Measurements from ENCODE around the gene CASK. TPM values are rescaled to one million over a fixed set of nuclear protein-coding genes. Genes with fewer than 3 reads are reported as not detected.

The CASK gene
- total RNA-seq, 1 donor from 2014 or later: 13.4 TPM

DNA sequence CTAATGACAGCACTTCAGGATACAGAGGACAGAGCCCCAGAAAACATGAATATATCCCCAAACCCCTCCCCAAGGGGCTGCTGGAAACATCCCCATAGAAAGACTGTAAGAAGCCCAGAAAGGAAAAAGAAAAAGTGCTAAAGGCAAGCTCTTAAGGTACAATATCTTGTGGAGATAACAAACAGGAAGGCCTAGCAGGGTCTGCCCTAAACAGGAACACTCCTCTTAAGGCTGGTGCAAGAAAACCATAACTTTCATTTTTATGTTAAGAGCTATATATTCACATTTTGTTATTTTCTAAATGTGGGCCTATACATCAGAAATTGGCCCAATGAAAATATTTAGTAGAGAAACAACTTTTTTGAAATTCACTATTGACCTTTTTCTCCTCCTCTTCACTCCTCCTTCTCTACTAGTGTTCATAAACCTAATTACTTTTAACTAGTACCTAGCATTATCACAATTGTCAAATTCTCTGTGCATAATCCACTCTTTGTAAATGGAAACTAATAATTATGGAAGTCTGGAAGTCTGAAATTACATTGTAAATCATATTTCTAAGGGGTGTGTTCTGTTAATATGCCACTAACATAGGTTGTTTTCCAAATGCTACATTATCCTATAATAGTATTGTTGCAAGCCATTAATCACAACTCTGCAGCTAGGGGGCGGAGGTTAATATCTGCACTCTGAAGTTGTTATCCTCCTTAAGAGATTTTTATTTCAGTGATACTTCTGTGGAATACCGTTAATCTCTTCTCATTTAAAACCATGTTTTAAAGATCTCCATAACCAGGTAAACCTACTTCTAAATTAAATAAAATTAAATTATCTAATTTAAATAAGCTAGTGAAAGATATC lies 59.8 kb downstream of the CASK start:
- no peaks in the 10 kb centered on the region for H3K9me3 ChIP-seq (replicated peaks)
- intact Hi-C loops (cut with micrococcal nuclease): no loop called here
- H3K27ac ChIP-seq (replicated peaks): no peak overlapping the region
- H3K27me3 ChIP-seq (ENCODE audit: low read depth): no peaks in the 10 kb centered on the region
- no peak overlapping the region for H3K4me3 ChIP-seq
- TF ChIP-seq, protein P1, sequence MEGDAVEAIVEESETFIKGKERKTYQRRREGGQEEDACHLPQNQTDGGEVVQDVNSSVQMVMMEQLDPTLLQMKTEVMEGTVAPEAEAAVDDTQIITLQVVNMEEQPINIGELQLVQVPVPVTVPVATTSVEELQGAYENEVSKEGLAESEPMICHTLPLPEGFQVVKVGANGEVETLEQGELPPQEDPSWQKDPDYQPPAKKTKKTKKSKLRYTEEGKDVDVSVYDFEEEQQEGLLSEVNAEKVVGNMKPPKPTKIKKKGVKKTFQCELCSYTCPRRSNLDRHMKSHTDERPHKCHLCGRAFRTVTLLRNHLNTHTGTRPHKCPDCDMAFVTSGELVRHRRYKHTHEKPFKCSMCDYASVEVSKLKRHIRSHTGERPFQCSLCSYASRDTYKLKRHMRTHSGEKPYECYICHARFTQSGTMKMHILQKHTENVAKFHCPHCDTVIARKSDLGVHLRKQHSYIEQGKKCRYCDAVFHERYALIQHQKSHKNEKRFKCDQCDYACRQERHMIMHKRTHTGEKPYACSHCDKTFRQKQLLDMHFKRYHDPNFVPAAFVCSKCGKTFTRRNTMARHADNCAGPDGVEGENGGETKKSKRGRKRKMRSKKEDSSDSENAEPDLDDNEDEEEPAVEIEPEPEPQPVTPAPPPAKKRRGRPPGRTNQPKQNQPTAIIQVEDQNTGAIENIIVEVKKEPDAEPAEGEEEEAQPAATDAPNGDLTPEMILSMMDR (IDR thresholded peaks at IDR 0.05; ENCODE audit: borderline replicate concordance): no peak
- H3K36me3 ChIP-seq: no peaks in the 10 kb centered on the region
- H3K4me1 ChIP-seq: no peaks in the 10 kb centered on the region
- DNase-seq: no peak

DNA sequence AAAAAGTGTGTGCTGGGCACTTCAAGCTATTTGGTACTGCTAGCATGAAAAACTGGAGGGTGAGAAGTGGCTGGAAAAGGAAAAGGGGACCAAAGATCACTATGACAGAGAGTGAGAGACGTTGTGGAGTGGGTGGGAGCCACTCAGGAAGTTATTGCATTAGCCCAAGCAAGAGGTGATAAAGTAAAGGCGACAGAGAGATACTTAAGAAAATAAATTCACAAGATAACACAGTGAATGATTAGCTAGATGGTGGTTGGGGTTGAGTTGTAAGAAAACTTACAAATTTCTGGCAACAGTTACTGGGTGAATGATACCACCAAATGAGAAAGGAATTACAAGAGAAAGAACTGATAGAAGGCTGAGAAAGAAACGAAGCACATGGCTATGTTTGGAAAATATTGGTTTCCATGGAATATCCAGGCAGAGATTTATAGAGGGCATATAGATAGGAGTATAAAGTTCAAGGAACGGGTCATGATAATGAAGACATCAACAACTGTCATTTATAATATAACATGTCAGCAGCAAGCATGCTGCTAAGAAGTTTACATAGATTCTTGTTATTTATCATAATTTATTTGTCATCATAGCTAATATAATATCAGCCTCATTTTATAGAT lies 60.7 kb downstream of the CASK start:
- Histone ChIP-seq H3K36me3 (no peaks in the 10 kb centered on the region), H3K9me3 (replicated peaks) (no peaks in the 10 kb centered on the region), H3K4me3 (no peak overlapping the region), H3K27me3 (ENCODE audit: low read depth) (no peaks in the 10 kb centered on the region), H3K27ac (replicated peaks) (no peak overlapping the region), H3K4me1 (no peaks in the 10 kb centered on the region)
- TF ChIP-seq, protein P1 (IDR thresholded peaks at IDR 0.05; ENCODE audit: borderline replicate concordance): no peak
- intact Hi-C loops (cut with micrococcal nuclease): no loop called here
- no peak for DNase-seq

DNA sequence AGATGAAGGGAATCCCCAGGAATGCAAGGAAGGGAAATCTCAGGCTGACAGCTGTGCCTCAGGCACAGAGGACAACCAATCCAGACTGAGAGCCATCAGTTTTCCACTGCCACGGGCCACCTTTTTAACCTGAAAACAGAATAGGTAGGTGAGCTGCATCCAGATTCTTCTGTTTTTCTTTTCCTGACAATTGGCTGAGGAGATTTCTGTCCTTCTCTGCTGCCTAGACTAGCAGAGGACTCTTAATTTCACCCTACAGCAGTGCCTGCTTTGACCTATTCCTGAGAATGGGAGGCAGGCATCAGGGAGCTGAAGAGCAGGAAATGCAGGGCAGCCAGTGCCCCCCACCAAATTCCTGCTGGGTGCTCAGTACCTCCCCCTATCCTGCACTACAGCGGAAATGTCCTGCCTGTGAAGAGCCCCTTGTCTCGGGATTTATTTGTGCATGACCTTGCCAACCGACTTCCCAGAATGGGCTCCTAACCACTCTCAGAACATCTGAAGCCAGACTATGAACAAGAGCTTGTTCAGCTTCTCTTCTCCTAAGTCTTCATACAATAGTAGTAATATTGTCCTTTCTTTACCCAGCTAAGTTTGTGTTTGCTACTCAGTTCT lies 65.1 kb downstream of the CASK start:
- Histone ChIP-seq H3K9me3 (replicated peaks) (no peaks in the 10 kb centered on the region), H3K4me3 (no peak overlapping the region), H3K27me3 (ENCODE audit: low read depth) (no peaks in the 10 kb centered on the region), H3K27ac (replicated peaks) (no peak overlapping the region), H3K36me3 (no peaks in the 10 kb centered on the region), H3K4me1 (no peaks in the 10 kb centered on the region)
- intact Hi-C loops (cut with micrococcal nuclease): no loop called here
- TF ChIP-seq, protein P1 (IDR thresholded peaks at IDR 0.05; ENCODE audit: borderline replicate concordance): no peak
- DNase-seq: no peak

- Histone ChIP-seq H3K36me3 (no peaks in the 10 kb centered on the region), H3K27me3 (ENCODE audit: low read depth) (no peaks in the 10 kb centered on the region), H3K9me3 (replicated peaks) (no peaks in the 10 kb centered on the region), H3K4me3 (no peak overlapping the region), H3K27ac (replicated peaks) (no peak overlapping the region), H3K4me1 (no peaks in the 10 kb centered on the region)
- intact Hi-C loops (cut with micrococcal nuclease): no loop called here
- no peak for DNase-seq
- TF ChIP-seq, protein P1 (IDR thresholded peaks at IDR 0.05; ENCODE audit: borderline replicate concordance): no peak
These were observed 65.7 kb downstream of the CASK start for GRCh38 chrX:41857670-41858069.

DNA sequence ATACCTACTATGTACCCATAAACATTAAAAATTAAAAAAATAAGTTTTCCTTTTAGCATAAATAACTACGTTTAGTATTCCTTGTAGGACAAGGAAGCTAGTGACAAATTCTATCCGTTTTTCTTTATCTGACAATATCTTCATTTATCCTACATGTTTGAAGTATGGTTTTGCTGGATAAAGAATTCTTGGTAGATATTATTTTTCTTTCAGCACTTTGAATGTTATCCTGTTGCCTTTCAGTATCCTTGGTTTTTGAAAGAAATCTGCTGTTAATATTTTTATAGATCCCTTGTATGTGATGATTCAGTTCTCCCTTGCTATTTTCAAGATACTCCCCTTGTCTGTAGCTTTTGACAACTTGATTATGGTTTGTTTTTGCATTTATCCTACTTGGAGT lies 76.6 kb downstream of the CASK start:
- Histone ChIP-seq H3K9me3 (replicated peaks) (peaks cover 53% of the 10 kb centered on the region), H3K4me3 (no peak overlapping the region), H3K27ac (replicated peaks) (no peak overlapping the region), H3K36me3 (peaks cover 20% of the 10 kb centered on the region), H3K4me1 (no peaks in the 10 kb centered on the region), H3K27me3 (ENCODE audit: low read depth) (no peaks in the 10 kb centered on the region)
- intact Hi-C loops (cut with micrococcal nuclease): no loop called here
- no peak for DNase-seq
- TF ChIP-seq, protein P1 (IDR thresholded peaks at IDR 0.05; ENCODE audit: borderline replicate concordance): no peak

All from left ventricle myocardium inferior (tissue), 1 donor.